H1 (cell line): ENCODE measurements around the gene MOB1B. TPM values are rescaled to one million over a fixed set of nuclear protein-coding genes. Genes with fewer than 3 reads are reported as not detected.

Experiments
- CTCF ChIA-PET: fragments of 300-600 bp; sonication (Branson Sonifier 250); formaldehyde crosslinking; loops from one replicate; lab custom pipeline; 2021; ENCODE audit not compliant: partially characterized antibody; lab: Charles Lee
- POLR2A ChIA-PET: fragments of 300-600 bp; sonication (Branson Sonifier 250); formaldehyde crosslinking; loops from one replicate; lab custom pipeline; 2021; ENCODE audit warnings: inconsistent platforms; ENCODE audit not compliant: partially characterized antibody; lab: Charles Lee
- DNase-seq, 2 experiments: peaks; one replicate each; pipeline versions ENCODE4 v3.0.0 to v3.0.0-alpha.2; 2010 to 2022; ENCODE audit warnings: low spot score in 2 of 2, low read depth in 1 of 2, mixed read lengths in 1 of 2
- FAIRE-seq: peaks from 2 replicates; lab custom pipeline; 2011; peaks lifted over from hg19 to GRCh38; lab: Jason Lieb, UNC
- H2AFZ ChIP-seq: 2 replicates; pipeline ENCODE4 v1.8.1; 2012; ENCODE audit warnings: low read length, inconsistent platforms
- H2AK5ac ChIP-seq: 2 replicates; pipeline ENCODE4 v1.6.1; 2013; ENCODE audit warnings: low read depth, low read length
- H2BK120ac ChIP-seq: replicated peaks from 2 replicates; pipeline ENCODE3; 2013; ENCODE audit warnings: low read depth, low read length, inconsistent platforms
- H2BK12ac ChIP-seq: 2 replicates; pipeline ENCODE4 v1.6.1; 2013; ENCODE audit warnings: low read depth, low read length
- H2BK15ac ChIP-seq: 2 replicates; pipeline ENCODE4 v1.6.1; 2013; ENCODE audit warnings: low read length
- H2BK20ac ChIP-seq: 2 replicates; pipeline ENCODE4 v1.6.1; 2013; ENCODE audit warnings: low read length
- H2BK5ac ChIP-seq: 2 replicates; pipeline ENCODE4 v1.6.1; 2013; ENCODE audit warnings: low read depth, low read length
- H3K14ac ChIP-seq: 2 replicates; pipeline ENCODE4 v1.6.1; 2013; ENCODE audit warnings: inconsistent platforms; ENCODE audit not compliant: insufficient read length
- H3K18ac ChIP-seq: 2 replicates; pipeline ENCODE4 v1.6.1; 2013; ENCODE audit warnings: low read length; ENCODE audit errors: extremely low read depth
- H3K23ac ChIP-seq: 2 replicates; pipeline ENCODE4 v1.6.1; 2013; ENCODE audit warnings: inconsistent platforms; ENCODE audit not compliant: insufficient read length
- H3K23me2 ChIP-seq: 2 replicates; pipeline ENCODE4 v1.6.1; 2013; ENCODE audit warnings: low read depth, low read length
- H3K27ac ChIP-seq: 2 replicates; pipeline ENCODE4 v1.6.1; 2011; ENCODE audit warnings: low read depth, low read length, inconsistent platforms
- H3K27me3 ChIP-seq, 4 experiments: replicated peaks in 1 of 4; 1 replicate in 1 of 4; 2 replicates in 3 of 4; pipeline versions ENCODE4 v1.6.1 to v1.8.1; 2011 to 2013; ENCODE audit warnings: low read length in 3 of 4, mild to moderate bottlenecking in 3 of 4, inconsistent platforms in 2 of 4, mixed read lengths in 2 of 4, moderate library complexity in 1 of 4; ENCODE audit not compliant: control insufficient read depth in 3 of 4, insufficient read depth in 3 of 4; ENCODE audit errors: extremely low read depth in 1 of 4
- H3K36me3 ChIP-seq, 4 experiments: 2 replicates each; pipeline versions ENCODE4 v1.6.1 to v1.8.1; 2011 to 2013; ENCODE audit warnings: mild to moderate bottlenecking in 4 of 4, low read length in 3 of 4, moderate library complexity in 2 of 4, control low read depth in 1 of 4, inconsistent platforms in 1 of 4; ENCODE audit not compliant: insufficient read depth in 4 of 4, control insufficient read depth in 2 of 4
- H3K4ac ChIP-seq: replicated peaks from 2 replicates; pipeline ENCODE3; 2013; ENCODE audit warnings: low read length, low read depth, mixed read lengths, inconsistent platforms; ENCODE audit not compliant: insufficient read length
- H3K4me1 ChIP-seq, 4 experiments: replicated peaks in 1 of 4; 1 replicate in 1 of 4; 2 replicates in 3 of 4; pipeline versions ENCODE4 v1.6.1 to v1.8.1; 2011 to 2013; ENCODE audit warnings: low read length in 3 of 4, inconsistent platforms in 2 of 4, mixed read lengths in 1 of 4; ENCODE audit not compliant: insufficient read depth in 4 of 4, control insufficient read depth in 3 of 4
- H3K4me2 ChIP-seq, 2 experiments: 2 replicates each; pipeline versions ENCODE4 v1.6.1 to v1.8.1; 2011 to 2013; ENCODE audit warnings: low read depth in 2 of 2, low read length in 2 of 2, control low read depth in 1 of 2, inconsistent platforms in 1 of 2, mild to moderate bottlenecking in 1 of 2; ENCODE audit not compliant: insufficient read depth in 1 of 2
- H3K4me3 ChIP-seq, 4 experiments: fragments of 200-600, 300-600 bp in 1 of 4; sonication (generic), shearing (Covaris generic), sonication (Bioruptor Twin) in 1 of 4; 2 replicates each; pipeline versions ENCODE4 v1.5.1 to v1.8.1; 2011 to 2016; ENCODE audit warnings: low read length in 4 of 4, low read depth in 3 of 4, control low read depth in 2 of 4, inconsistent platforms in 2 of 4, mild to moderate bottlenecking in 2 of 4, mixed read lengths in 1 of 4, moderate library complexity in 1 of 4; ENCODE audit not compliant: insufficient read depth in 2 of 4; ENCODE audit errors: extremely low read depth in 1 of 4
- H3K56ac ChIP-seq: replicated peaks from 2 replicates; pipeline ENCODE3; 2013; ENCODE audit warnings: low read depth, mild to moderate bottlenecking, mixed read lengths, low read length, inconsistent platforms; ENCODE audit not compliant: insufficient read length
- H3K79me1 ChIP-seq: 2 replicates; pipeline ENCODE4 v1.6.1; 2013; ENCODE audit warnings: low read depth, low read length, control low read depth
- H3K79me2 ChIP-seq, 2 experiments: 2 replicates each; pipeline versions ENCODE4 v1.6.1 to v1.8.1; 2012 to 2013; ENCODE audit warnings: low read length in 2 of 2, mild to moderate bottlenecking in 2 of 2, inconsistent platforms in 1 of 2; ENCODE audit not compliant: insufficient read depth in 2 of 2, control insufficient read depth in 1 of 2
- H3K9ac ChIP-seq, 4 experiments: replicated peaks in 1 of 4; 1 replicate in 1 of 4; 2 replicates in 3 of 4; pipeline versions ENCODE4 v1.6.1 to v1.8.1; 2011 to 2013; ENCODE audit warnings: low read depth in 3 of 4, low read length in 3 of 4, control low read depth in 2 of 4, mild to moderate bottlenecking in 2 of 4, moderate library complexity in 2 of 4, inconsistent platforms in 1 of 4; ENCODE audit errors: extremely low read depth in 1 of 4
- H3K9me3 ChIP-seq, 2 experiments: 2 replicates each; pipeline versions ENCODE4 v1.6.1 to v1.8.1; 2012 to 2013; ENCODE audit warnings: mild to moderate bottlenecking in 2 of 2, moderate library complexity in 2 of 2, control low read depth in 1 of 2, inconsistent platforms in 1 of 2, low read depth in 1 of 2, low read length in 1 of 2, mixed read lengths in 1 of 2; ENCODE audit not compliant: insufficient read depth in 2 of 2
- H4K20me1 ChIP-seq, 2 experiments: replicated peaks in 1 of 2; 2 replicates each; pipeline versions ENCODE3 to v1.8.1; 2011 to 2013; ENCODE audit warnings: inconsistent platforms in 2 of 2, low read length in 2 of 2, mild to moderate bottlenecking in 1 of 2; ENCODE audit not compliant: insufficient read depth in 2 of 2, control insufficient read depth in 1 of 2
- H4K5ac ChIP-seq: 2 replicates; pipeline ENCODE4 v1.6.1; 2013; ENCODE audit warnings: low read length, low read depth, mixed read lengths, inconsistent platforms; ENCODE audit not compliant: insufficient read length
- H4K8ac ChIP-seq: 2 replicates; pipeline ENCODE4 v1.8.0; 2013; ENCODE audit warnings: mild to moderate bottlenecking, moderate library complexity, low read length, inconsistent platforms; ENCODE audit not compliant: insufficient read depth; ENCODE audit errors: extremely low read depth
- H4K91ac ChIP-seq: replicated peaks from 2 replicates; pipeline ENCODE3; 2013; ENCODE audit warnings: low read length, mixed read lengths, inconsistent platforms; ENCODE audit not compliant: insufficient read length
- ATF3 ChIP-seq: IDR thresholded peaks from 2 replicates; pipeline ENCODE4 v1.6.1; 2011; ENCODE audit warnings: low read depth, mild to moderate bottlenecking, low read length; ENCODE audit not compliant: insufficient read depth
- CHD1 ChIP-seq: IDR thresholded peaks from 2 replicates; pipeline ENCODE4 v1.6.1; 2012; ENCODE audit warnings: low read depth, low read length, improper control_type of control experiment
- HDAC2 ChIP-seq, 2 experiments: fragments of 300-600 bp in 1 of 2; sonication (generic) in 1 of 2; IDR thresholded peaks; 2 replicates each; pipeline ENCODE4 v1.6.1; 2011 to 2012; ENCODE audit warnings: low read depth in 2 of 2, low read length in 2 of 2, mild to moderate bottlenecking in 2 of 2, moderate library complexity in 2 of 2, borderline replicate concordance in 1 of 2, inconsistent platforms in 1 of 2
- KDM4A ChIP-seq: IDR thresholded peaks from one replicate; pipeline ENCODE4 v1.7.1; 2012; ENCODE audit warnings: low read depth, mild to moderate bottlenecking, moderate library complexity, low read length, inconsistent platforms; ENCODE audit not compliant: severe bottlenecking
- RAD21 ChIP-seq, 2 experiments: IDR thresholded peaks in 1 of 2; conservative IDR thresholded peaks in 1 of 2; 2 replicates each; pipeline ENCODE4 v1.6.1; 2011; ENCODE audit warnings: low read depth in 2 of 2, low read length in 2 of 2, improper control_type of control experiment in 1 of 2, inconsistent platforms in 1 of 2, mild to moderate bottlenecking in 1 of 2, moderate library complexity in 1 of 2
- RFX5 ChIP-seq: IDR thresholded peaks from 2 replicates; pipeline ENCODE4 v1.6.1; 2011; ENCODE audit warnings: low read depth, low read length, improper control_type of control experiment, borderline replicate concordance
- SAP30 ChIP-seq: fragments of 300-600 bp; sonication (generic); IDR thresholded peaks from 2 replicates; pipeline ENCODE4 v1.7.1; 2012; ENCODE audit warnings: low read length, moderate library complexity, mild to moderate bottlenecking, inconsistent platforms; ENCODE audit not compliant: insufficient read depth, insufficient replicate concordance
- SP4 ChIP-seq: IDR thresholded peaks from 2 replicates; pipeline ENCODE4 v1.6.1; 2012; ENCODE audit warnings: low read length, inconsistent platforms
- TAF1 ChIP-seq: IDR thresholded peaks from 2 replicates; pipeline ENCODE4 v1.6.1; 2011; ENCODE audit warnings: mild to moderate bottlenecking, low read depth, low read length
- ZNF274 ChIP-seq: IDR thresholded peaks from 2 replicates; pipeline ENCODE4 v1.7.0; 2012; ENCODE audit warnings: low read length, borderline replicate concordance; ENCODE audit errors: extremely low read depth
- WGBS, 2 experiments: shearing (Covaris generic) in 1 of 2; methylation state at CpG; one replicate each; pipeline versions ENCODE4 v1.1.6 to v1.1.7; 2013 to 2015; ENCODE audit warnings: low lambda C conversion rate in 2 of 2, mixed read lengths in 2 of 2, inconsistent platforms in 1 of 2, low coverage in 1 of 2, missing lambda C conversion rate in 1 of 2; ENCODE audit not compliant: insufficient replicate concordance in 2 of 2, insufficient coverage in 1 of 2, insufficient read length in 1 of 2; ENCODE audit errors: extremely low coverage in 1 of 2, missing lambda C conversion rate in 1 of 2; 5-methylcytosine and 5-hydroxymethylcytosine counted together
- polyA plus RNA-seq, 7 experiments: library from polyadenylated mRNA; depleted of rRNA in 3 of 7; stranded (reverse) in 5 of 7; unstranded in 2 of 7; fragments of >200 nt in 5 of 7; fragments of 200-250 nt in 2 of 7; gene quantifications; 1 replicate in 5 of 7; 2 replicates in 1 of 7; 4 replicates in 1 of 7; pipeline versions ENCODE4 v1.2.1 to v1.2.3, GENCODE V29; 2011 to 2013; ENCODE audit warnings: missing spikeins in 2 of 7, mixed read lengths in 2 of 7
- total RNA-seq: library from RNA; stranded (reverse); fragmentation: NEBNext Ultra II Directional; extraction: Animal tissue kit (Norgen Biotek cat#: 25700); gene quantifications from 2 replicates; pipeline ENCODE4 v1.2.1, GENCODE V29; 2021

The MOB1B gene
- total and polyA plus RNA-seq, 2 of the 8 experiments (the other 6 are each of a cell fraction or from before 2014, with no cell fraction given): 3.8 to 33.5 TPM

- Histone ChIP-seq H3K4ac (no peak overlapping the region), H3K4me3 (no peak overlapping the region), H3K18ac (no peak overlapping the region), H4K5ac (no peak overlapping the region), H3K4me1 (no peaks in the 10 kb centered on the region), H3K4me2 (no peak overlapping the region), H2BK120ac (no peak overlapping the region), H2BK12ac (no peak overlapping the region), H2AFZ (no peak overlapping the region), H3K14ac (no peak overlapping the region), H3K23me2 (no peaks in the 10 kb centered on the region), H2BK5ac (no peak overlapping the region), H3K23ac (no peak overlapping the region), H4K8ac (no peak overlapping the region), H3K79me1 (no peaks in the 10 kb centered on the region; the same call in 1 of the 2 replicates), H3K9me3 (peaks cover 0 to 7% of the 10 kb centered on the region in 2 experiments; a peak in 1 of 4 replicates), H3K27me3 (no peaks in the 10 kb centered on the region), H4K91ac (no peak overlapping the region), H3K56ac (no peak overlapping the region), H2BK15ac (no peak overlapping the region), H4K20me1 (no peaks in the 10 kb centered on the region), H3K79me2 (peaks cover 4 to 82% of the 10 kb centered on the region in 2 experiments; a peak in 3 of 4 replicates), H3K27ac (no peak overlapping the region), H3K9ac (no peak overlapping the region), H3K36me3 (no peaks in the 10 kb centered on the region; a peak in 2 of 8 replicates), H2AK5ac (no peak overlapping the region), H2BK20ac (no peak overlapping the region)
- ChIA-PET CTCF (interaction anchor here (0.6 to 1.4 kb wide), 5 partner anchors 12 to 104 kb away, joined by 3 to 6 read pairs (median 3); partner anchors contain the start of gene MOB1B), POLR2A (interaction anchor here (0.8 to 2.1 kb wide), 3 partner anchors 8 to 14 kb away, joined by 4 read pairs; partner anchors contain the start of gene MOB1B)
- 90% methylated on average over 14 of the region's 14 CpGs; no CpG with 5 or more reads in 1 of the 2 experiments for WGBS, 2 experiments
- TF ChIP-seq CHD1 (no peak), RAD21 (IDR thresholded peaks at IDR 0.05 in 1 of 2, conservative IDR thresholded peaks at IDR 0.05 in 1 of 2; ENCODE audit: low read depth in 2 of 2, low read length in 2 of 2) (no peak), TAF1 (no peak), SP4 (no peak), SAP30 (no peak), ATF3 (no peak), KDM4A (no peak), HDAC2 (IDR thresholded peaks at IDR 0.05; ENCODE audit: borderline replicate concordance in 1 of 2, low read depth in 2 of 2, low read length in 2 of 2) (no peak), ZNF274 (no peak), RFX5 (no peak)
- no peak for DNase-seq
- no peak for FAIRE-seq
These were observed 13.1 kb downstream of the MOB1B start for GRCh38 chr4:70915036-70915815.
